Right lobe of liver (tissue), 6 donors: Measurements from ENCODE around the gene PCGF1. TPM values are rescaled to one million over a fixed set of nuclear protein-coding genes. Genes with fewer than 3 reads are reported as not detected.

Experiments used
- ATAC-seq, 4 donors: fragments of 200-7000 bp; cut with Tn5 transposase; one replicate each; pipeline ENCODE4 v1.9.1; 2020; ENCODE audit warnings: mild to moderate bottlenecking in 4 of 4, moderate library complexity in 4 of 4
- DNase-seq, 3 donors: peaks; one replicate each; pipeline ENCODE4 v3.0.0-alpha.2; 2020
- H3K27ac ChIP-seq, 3 donors: fragments of 200-600 bp; one replicate each; pipeline ENCODE4 v1.8.0; 2022
- H3K27me3 ChIP-seq, 2 donors: fragments of 200-600 bp; one replicate each; pipeline ENCODE4 v1.8.0; 2022
- H3K36me3 ChIP-seq, 4 donors: fragments of 200-600 bp; sonication (generic) in 1 of 4; one replicate each; pipeline versions ENCODE4 v1.5.1 to v1.8.0; 2017 to 2022; ENCODE audit warnings: control low read depth in 1 of 4
- H3K4me1 ChIP-seq, 4 donors: fragments of 200-600 bp; sonication (generic) in 1 of 4; one replicate each; pipeline versions ENCODE4 v1.5.1 to v1.8.0; 2017 to 2022; ENCODE audit warnings: control low read depth in 1 of 4
- H3K4me3 ChIP-seq, 3 donors: fragments of 200-600 bp; one replicate each; pipeline ENCODE4 v1.8.0; 2022
- H3K9me3 ChIP-seq, 4 donors: fragments of 200-600 bp; sonication (generic) in 1 of 4; one replicate each; pipeline versions ENCODE4 v1.5.1 to v1.8.0; 2017 to 2022; ENCODE audit warnings: control low read depth in 1 of 4
- CTCF ChIP-seq, 4 donors: fragments of 200-600 bp in 3 of 4; fragments of 450-650 bp in 1 of 4; IDR thresholded peaks; one replicate each; pipeline versions ENCODE4 v1.5.1 to v1.8.0; 2016 to 2022; ENCODE audit warnings: antibody characterized with exemption in 4 of 4, mild to moderate bottlenecking in 2 of 4
- POLR2A ChIP-seq: fragments of 450-650 bp; IDR thresholded peaks from one replicate; pipeline ENCODE4 v1.6.1; 2017; ENCODE audit warnings: antibody characterized with exemption, mild to moderate bottlenecking
- WGBS: methylation state at CpG from one replicate; pipeline ENCODE4 v1.1.6; 2018; ENCODE audit warnings: low coverage, low lambda C conversion rate; ENCODE audit not compliant: insufficient coverage; ENCODE audit errors: missing lambda C conversion rate; 5-methylcytosine and 5-hydroxymethylcytosine counted together
- intact Hi-C, 2 donors: fragments of 100-400 bp; cut with DNase I; formaldehyde crosslinking; loops; one replicate each; pipeline versions ENCODE4 v1.11.2 to v1.14.1; 2022
- total RNA-seq, 6 experiments: library from RNA; depleted of rRNA in 2 of 6; stranded (reverse); fragments of >200 nt in 2 of 6; fragmentation: NEBNext Ultra II Directional in 3 of 6; extraction: Animal tissue kit (Norgen Biotek cat#: 25700) in 3 of 6; gene quantifications; one replicate each; pipeline versions ENCODE4 v1.1.0 to v1.2.4, GENCODE V29; 2016 to 2023
- donor health status: DM: no; HTN: yes; CAD: no.
- donor health status: DM: no; HTN: no; CAD: no.
- donor health status: DM: no; HTN: no; CAD: no.
- donor health status: DM: no; HTN: yes; CAD: no.
- donor health status: DM: no; HTN: yes; CAD: no.

Gene PCGF1
- total RNA-seq, 6 experiments from 2014 or later: 9.6 to 17.5 (median 13.3) TPM

DNA sequence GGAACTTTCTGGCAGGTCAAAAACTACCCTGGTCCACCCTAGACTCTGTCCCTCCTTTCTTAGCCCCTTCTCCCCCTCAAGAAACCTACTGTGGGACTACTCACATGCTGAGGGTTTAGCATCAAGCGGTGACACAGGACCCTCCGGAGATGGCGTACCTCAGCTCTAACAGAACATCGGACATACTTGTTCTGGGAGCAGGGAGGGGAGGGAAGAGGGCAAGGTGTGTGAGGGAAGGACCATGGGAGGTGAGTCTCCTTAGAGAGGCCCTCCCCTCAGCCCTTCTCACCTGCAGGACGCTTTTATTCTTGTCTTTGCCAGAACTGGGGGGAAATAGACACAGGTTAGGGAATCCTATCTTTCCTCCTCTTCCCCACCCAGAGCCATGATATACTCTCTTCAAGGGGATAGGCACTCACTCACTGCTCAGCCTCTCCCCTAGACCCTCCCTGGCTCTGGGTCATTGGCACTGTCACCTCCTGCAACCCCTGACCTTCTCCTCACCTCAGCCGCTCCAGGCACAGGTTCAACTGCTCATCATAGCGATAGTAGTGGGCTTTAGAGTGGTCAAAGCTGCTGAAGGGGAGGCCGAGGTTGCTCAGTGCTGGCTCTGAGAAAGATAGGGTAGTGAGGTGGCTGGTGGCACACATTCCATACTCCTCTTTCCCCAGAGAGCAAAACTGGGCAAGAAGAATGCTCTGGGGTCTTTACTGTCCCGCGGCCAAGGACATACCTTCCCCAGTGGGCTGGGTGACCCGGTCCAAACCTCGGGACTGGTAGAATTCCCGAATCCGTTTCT, 1.8 kb downstream of the PCGF1 start:
- Histone ChIP-seq H3K4me3 (peak overlapping the region in 2 of 3 donors; percentile 78 to 95), H3K36me3 (no peaks in the 10 kb centered on the region), H3K9me3 (no peaks in the 10 kb centered on the region), H3K4me1 (peaks cover 0 to 42% (median 12%) of the 10 kb centered on the region in 4 donors), H3K27ac (no peak overlapping the region), H3K27me3 (no peaks in the 10 kb centered on the region)
- WGBS: 70% methylated on average over 8 of the region's 14 CpGs
- TF ChIP-seq CTCF (IDR thresholded peaks at IDR 0.05) (no peak), POLR2A (no peak)
- DNase-seq (no peak), ATAC-seq (no peak)
- intact Hi-C loops: no loop called here

GRCh38 chr2:74504591-74504990, 2.9 kb downstream of the PCGF1 start:
- peaks cover 0 to 49% (median 15%) of the 10 kb centered on the region in 4 donors for H3K4me1 ChIP-seq
- TF ChIP-seq POLR2A (no peak), CTCF (IDR thresholded peaks at IDR 0.05) (no peak)
- intact Hi-C loops: no loop called here
- no peak for DNase-seq
- H3K27ac ChIP-seq: peak overlapping the region in 1 of 3 donors; percentile 93
- H3K36me3 ChIP-seq: no peaks in the 10 kb centered on the region
- WGBS: 79% methylated on average over 3 of the region's 3 CpGs
- H3K4me3 ChIP-seq: peak overlapping the region in 2 of 3 donors; percentile 82 to 84
- no peaks in the 10 kb centered on the region for H3K9me3 ChIP-seq
- no peak for ATAC-seq
- H3K27me3 ChIP-seq: no peaks in the 10 kb centered on the region

DNA sequence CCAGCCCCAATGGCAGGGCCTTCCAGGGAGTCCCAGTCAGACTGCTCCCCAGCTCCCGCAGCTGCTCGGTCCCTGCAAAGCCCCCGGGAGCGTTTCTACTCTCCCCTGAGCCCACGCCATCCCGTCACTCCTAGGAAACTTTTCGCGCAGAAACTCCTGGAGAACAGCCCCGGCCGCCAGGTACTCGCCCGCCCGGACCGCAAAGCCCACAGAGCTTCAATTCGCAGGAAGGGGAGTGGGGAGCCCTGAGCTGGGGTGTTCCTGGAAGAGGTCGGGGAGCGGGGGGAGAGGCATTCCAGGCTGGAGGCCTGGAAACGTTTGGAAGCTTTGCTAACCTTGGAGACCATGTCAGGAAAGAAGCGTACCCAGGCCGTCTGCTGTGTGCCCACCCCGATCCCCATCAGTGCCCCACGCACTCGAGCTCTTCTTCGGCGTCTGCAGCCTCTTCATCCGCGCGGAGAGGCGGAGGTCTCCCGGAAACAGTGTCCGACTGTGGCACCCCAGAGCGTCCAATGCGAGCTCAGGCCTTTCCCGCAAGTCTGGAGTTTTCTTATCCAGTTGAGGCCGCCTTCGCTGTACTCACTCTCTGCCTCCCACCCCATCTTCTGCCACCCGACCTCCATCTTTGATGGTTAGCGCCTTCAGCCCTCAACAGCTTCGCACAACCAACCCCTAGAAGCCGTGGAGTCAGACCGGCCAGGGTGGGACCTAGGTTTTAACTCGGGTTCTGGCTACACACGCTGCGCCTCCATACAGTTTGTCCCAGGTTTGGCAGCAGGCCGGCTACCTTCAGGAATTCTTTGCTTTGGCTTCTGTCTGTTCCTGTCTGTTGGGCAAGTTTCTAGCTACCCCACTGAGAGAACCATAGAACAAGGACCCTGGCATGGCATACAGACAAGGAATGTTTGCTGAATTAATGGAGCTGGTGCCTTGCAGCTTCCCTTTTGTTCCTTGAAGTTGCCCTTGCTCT, 3.7 kb downstream of the PCGF1 start:
- ATAC-seq: no peak
- Histone ChIP-seq H3K27me3 (no peaks in the 10 kb centered on the region), H3K9me3 (no peaks in the 10 kb centered on the region), H3K4me1 (peaks cover 0 to 55% (median 19%) of the 10 kb centered on the region in 4 donors), H3K36me3 (no peaks in the 10 kb centered on the region), H3K27ac (peak overlapping the region; percentile 66 to 93 (median 93)), H3K4me3 (peak overlapping the region; percentile 60 to 84 (median 82))
- intact Hi-C loops: no loop called here
- TF ChIP-seq POLR2A: no peak
- 27% methylated on average over 18 of the region's 45 CpGs for WGBS
- DNase-seq: peak in 1 of 3 donors; percentile 65

- Histone ChIP-seq H3K27ac (peak overlapping the region; percentile 66 to 93 (median 93)), H3K36me3 (no peaks in the 10 kb centered on the region), H3K4me3 (peak overlapping the region; percentile 60 to 84 (median 82)), H3K9me3 (no peaks in the 10 kb centered on the region), H3K4me1 (peaks cover 0 to 64% (median 22%) of the 10 kb centered on the region in 4 donors), H3K27me3 (no peaks in the 10 kb centered on the region)
- DNase-seq: peak; percentile 72 to 85 (median 80)
- intact Hi-C loops: no loop called here
- WGBS: 0% methylated on average over 8 of the region's 67 CpGs
- peak; percentile 39 to 55 (median 44) for ATAC-seq
- TF ChIP-seq POLR2A (peak; percentile 49), CTCF (IDR thresholded peaks at IDR 0.05) (peak in 3 of 4 donors; percentile 39 to 54 (median 44))
Observed at GRCh38 chr2:74502720-74503505, 4.6 kb downstream of the PCGF1 start.
